ENCODE data around the gene SCO1.
"Not testable (repeated sequence)": the region's sequence is repeated elsewhere in the genome, so short reads cannot be mapped to it uniquely, and the experiment has no call there.

SCO1 gene

DNA sequence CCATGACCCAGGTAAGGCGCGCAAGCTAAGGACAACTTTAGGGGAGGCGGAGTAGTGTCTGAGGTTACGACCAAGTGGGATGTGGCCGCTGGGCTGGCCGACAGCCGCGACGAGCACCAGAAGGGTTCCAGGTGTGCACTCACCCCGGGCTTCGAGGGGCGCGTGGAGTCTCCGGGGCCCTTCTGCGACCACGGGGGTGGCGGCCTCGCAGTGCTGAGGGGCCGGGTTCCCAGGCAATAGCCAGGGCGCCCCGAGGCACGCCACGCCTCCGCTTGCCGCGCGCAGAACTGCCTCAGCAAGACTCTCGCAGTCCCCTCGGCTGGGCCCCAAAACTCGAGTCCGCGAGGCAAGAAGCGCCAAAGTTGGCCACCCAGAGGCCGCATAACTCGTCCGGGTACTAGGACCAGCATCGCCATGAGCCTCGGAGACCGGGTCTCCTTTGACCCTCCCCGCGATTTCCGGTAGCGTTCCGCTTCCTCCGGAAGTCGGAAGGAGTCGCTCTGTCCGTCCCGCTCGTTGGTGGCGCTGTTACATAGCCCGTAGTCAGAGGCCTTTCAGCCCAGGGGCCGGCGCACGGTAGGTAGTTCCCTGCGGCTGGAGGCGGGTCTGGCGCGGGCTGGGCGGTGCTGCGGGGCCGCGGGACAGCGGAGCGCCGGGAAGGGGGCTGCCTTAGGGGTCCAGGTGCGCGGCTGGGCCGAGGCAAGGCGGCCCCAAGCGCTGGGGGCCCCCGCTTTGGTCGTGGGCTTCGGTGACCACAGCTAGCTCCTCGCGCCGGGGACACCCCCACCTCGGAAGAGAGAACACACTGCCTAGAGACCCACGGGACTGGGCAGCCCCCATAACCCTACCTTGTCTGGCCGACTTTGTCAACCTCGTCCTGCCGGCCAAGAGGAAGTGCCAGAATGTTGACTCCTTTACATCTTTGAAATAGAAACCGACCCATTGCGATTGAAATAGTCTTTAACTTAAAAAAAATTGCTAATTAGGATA lies at the start of gene SCO1, which contains the start of gene ADPRM:
TSS of gene SCO1 (minus strand) at position 442 of the 990 bp plus-strand sequence. CDS start at position 416, 26 bp downstream.
TSS of gene ADPRM (plus strand) at position 503 of the 990 bp plus-strand sequence. CDS start 7,333 bp downstream, outside the sequence.
- peak; percentile 75 to 82 for DNase-seq (ENCODE audit: low read depth in 2 of 2)

GRCh38 chr17:10745231-10745630 lies 47.9 kb upstream of the SCO1 start:
- no peak for DNase-seq (ENCODE audit: low read depth in 2 of 2)

DNA sequence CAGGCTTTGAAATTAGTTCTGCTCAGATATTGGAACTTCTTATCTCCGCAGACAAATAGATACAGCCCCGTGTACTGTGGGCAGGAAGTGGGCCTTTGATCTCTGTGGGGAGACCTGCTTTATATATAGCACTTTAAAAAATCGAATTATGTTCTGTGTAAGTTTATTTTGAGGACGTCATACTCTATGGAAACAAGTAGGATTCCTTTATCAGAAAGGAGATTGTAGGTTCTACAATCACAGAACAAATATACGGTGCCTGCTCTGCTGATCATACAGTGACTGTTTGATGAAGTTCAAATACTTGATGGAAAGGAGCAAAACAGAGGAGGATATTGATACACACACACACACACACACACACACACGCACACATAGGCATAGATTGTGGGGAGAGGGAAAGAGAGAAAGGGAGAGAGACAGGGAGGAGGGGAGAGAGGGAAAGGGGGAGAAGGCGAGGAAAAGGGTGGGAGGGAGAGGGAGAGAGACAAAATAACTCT lies 47.2 kb upstream of the SCO1 start:
- no peak for DNase-seq (ENCODE audit: low read depth in 2 of 2)

GRCh38 chr17:10743316-10744009 lies 46.1 kb upstream of the SCO1 start:
- no peak for DNase-seq (ENCODE audit: low read depth in 2 of 2)

- no peak for DNase-seq (ENCODE audit: low read depth in 2 of 2)
These were observed 45.1 kb upstream of the SCO1 start for GRCh38 chr17:10742431-10742830.

- DNase-seq (ENCODE audit: low read depth in 2 of 2), result no peak
These were observed 44.2 kb upstream of the SCO1 start for GRCh38 chr17:10741416-10742135.

DNA sequence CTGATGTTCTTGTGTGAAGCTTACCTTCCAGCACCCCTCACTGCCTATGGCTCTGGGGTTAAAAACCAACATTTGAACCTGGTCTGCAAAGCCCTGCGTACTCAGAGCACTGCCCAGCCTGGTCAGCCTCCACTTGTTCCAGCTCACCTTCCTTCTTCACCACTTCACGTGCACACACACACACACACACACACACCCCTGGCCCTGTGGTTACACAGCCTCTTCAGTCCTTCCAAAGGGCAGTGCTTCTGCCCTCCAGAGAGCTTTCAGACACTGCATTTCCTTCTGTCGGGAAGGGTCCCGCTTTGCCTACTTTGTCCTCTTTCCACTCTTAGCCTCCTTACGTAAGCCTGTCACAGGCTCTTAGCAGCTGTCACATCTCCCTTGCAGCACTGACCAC lies 42.1 kb upstream of the SCO1 start:
- DNase-seq (ENCODE audit: low read depth in 2 of 2), result no peak

GRCh38 chr17:10738521-10739258 lies 41.4 kb upstream of the SCO1 start:
- DNase-seq (ENCODE audit: low read depth in 2 of 2), result no peak

GRCh38 chr17:10737736-10738135 lies 40.4 kb upstream of the SCO1 start:
- DNase-seq (ENCODE audit: low read depth in 2 of 2), result no peak

GRCh38 chr17:10737168-10737622 lies 39.9 kb upstream of the SCO1 start:
- DNase-seq (ENCODE audit: low read depth in 2 of 2), result no peak

DNA sequence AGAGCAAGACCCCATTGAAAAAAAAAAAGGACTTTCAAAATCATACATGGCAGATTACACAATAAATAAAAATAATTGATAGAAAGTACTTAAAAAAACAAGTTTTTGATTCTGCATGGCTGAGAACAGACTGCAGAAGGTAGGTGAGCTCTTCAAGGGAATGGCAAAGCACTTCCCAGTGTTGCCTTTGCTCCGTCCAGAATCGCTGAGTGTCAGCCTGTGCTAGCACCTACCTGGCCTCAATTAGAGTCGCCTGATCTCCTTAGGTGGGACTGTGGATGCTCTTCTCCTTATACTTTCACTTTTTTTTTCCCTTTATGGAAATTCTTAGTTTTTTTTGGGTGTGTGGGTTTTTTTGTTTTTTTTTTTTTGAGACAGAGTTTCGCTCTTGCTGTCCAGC lies 38.5 kb upstream of the SCO1 start:
- no peak for DNase-seq (ENCODE audit: low read depth in 2 of 2)

DNA sequence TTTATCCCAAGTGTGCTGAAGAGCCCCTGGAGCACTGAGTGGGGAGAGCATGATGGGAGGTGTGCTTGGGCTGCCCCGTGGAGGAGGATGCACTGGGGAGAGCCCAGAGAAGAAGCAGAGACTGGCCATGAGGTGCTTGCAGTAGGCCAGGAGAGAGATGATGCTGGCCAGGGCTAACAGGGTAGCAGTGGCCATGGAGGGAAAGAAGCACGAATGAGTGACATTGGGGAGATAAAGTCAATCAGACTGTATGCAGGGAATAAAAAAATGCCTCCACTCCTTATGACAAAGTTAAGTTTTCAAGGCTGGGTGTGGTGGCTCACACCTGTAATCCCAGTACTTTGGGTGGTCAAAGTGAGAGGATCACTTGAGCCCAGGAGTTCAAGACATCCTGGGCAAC lies 37.9 kb upstream of the SCO1 start:
- no peak for DNase-seq (ENCODE audit: low read depth in 2 of 2)

GRCh38 chr17:10733666-10734065 lies 36.3 kb upstream of the SCO1 start:
- DNase-seq (ENCODE audit: low read depth in 2 of 2), result no peak

GRCh38 chr17:10732121-10732520 lies 34.8 kb upstream of the SCO1 start:
- DNase-seq (ENCODE audit: low read depth in 2 of 2), result not testable (repeated sequence)

GRCh38 chr17:10731408-10731879 lies 34.1 kb upstream of the SCO1 start:
- no peak for DNase-seq (ENCODE audit: low read depth in 2 of 2)

DNA sequence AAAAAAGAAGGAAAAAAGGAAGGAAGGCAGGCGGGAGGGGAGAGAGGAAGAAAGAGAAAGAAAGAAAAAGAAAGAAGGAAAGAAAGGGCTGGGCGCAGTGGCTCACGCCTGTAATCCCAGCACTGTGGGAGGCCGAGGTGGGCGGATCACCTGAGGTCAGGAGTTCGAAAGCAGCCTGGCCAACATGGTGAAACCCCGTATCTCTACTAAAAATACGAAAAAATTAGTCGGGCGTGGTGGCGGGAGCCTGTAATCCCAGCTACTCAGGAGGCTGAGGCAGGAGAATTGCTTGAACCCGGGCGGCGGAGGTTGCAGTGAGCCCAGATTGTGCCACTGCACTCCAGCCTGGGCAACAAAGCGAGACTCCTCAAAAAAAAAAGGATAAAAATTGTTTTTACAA lies 32.9 kb upstream of the SCO1 start:
- not testable (repeated sequence) for DNase-seq (ENCODE audit: low read depth in 2 of 2)

DNA sequence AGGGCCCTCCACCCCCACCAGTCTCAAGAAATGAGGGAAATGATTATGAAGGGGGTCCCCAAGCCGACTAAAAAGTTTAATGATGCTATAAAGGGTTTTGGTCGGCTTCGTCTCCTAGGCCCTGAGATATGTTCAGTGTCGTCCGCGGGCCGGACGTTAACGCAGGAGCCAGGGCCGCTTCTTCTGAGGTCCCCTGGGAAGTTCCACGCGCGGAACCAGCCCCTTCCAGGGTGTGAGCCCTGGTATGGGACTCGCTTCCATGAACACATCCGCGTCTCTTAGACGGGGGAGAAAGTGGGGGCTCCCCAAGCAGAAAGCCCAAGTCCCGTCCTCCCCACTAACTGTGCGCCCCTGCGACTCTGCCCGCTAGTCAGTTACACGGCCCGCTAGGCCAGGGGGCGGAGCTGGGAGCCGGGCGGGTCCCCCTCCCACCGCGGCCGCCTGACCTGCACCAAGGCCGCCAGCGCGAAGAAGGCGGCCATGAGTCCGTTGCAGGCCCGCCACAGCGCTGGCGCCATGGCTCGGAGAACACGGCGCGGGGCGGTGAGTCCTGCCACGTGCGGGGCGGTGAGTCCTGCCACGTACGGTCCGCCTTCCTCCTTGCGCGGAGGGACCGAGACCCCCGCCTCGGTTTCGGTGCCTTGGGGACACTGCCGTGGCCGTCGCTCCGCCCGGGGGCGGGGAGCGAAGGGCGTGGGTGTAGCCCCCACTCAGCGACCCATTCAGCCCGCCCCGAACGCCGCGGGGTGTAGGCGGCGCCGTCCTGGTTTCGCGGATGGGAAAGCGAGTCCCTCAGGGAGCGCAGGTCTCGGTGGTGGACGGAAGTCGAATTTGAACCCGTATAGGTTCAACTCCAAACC lies 32.2 kb upstream of the SCO1 start, which contains the start of gene TMEM220:
TSS of gene TMEM220 (minus strand) at position 690 of the 860 bp plus-strand sequence. CDS start at position 518, 172 bp downstream.
- peak; percentile 17 to 21 for DNase-seq (ENCODE audit: low read depth in 2 of 2)

GRCh38 chr17:10728331-10728892 lies 31.1 kb upstream of the SCO1 start:
- no peak for DNase-seq (ENCODE audit: low read depth in 2 of 2)

- DNase-seq (ENCODE audit: low read depth in 2 of 2), result no peak
These were observed 29.9 kb upstream of the SCO1 start for GRCh38 chr17:10727192-10727591.

Data from activated CD8-positive, alpha-beta memory T cell treated with anti-CD3 and anti-CD28 coated beads for 4 hours (primary cell).